Suprapubic skin (tissue), 3 donors: ENCODE results near the gene FUT9.

ENCODE experiments used
- CTCF ChIP-seq, 2 donors: fragments of 200-600 bp in 1 of 2; fragments of 450-650 bp in 1 of 2; sonication (generic) in 1 of 2; IDR thresholded peaks; one replicate each; pipeline ENCODE4 v1.5.1; 2016 to 2019; ENCODE audit warnings: antibody characterized with exemption in 2 of 2, mild to moderate bottlenecking in 1 of 2, moderate library complexity in 1 of 2
- POLR2A ChIP-seq, 2 donors: fragments of 450-650 bp; IDR thresholded peaks; one replicate each; pipeline ENCODE4 v1.6.1; 2017; ENCODE audit warnings: antibody characterized with exemption in 2 of 2, mild to moderate bottlenecking in 2 of 2, moderate library complexity in 2 of 2

DNA sequence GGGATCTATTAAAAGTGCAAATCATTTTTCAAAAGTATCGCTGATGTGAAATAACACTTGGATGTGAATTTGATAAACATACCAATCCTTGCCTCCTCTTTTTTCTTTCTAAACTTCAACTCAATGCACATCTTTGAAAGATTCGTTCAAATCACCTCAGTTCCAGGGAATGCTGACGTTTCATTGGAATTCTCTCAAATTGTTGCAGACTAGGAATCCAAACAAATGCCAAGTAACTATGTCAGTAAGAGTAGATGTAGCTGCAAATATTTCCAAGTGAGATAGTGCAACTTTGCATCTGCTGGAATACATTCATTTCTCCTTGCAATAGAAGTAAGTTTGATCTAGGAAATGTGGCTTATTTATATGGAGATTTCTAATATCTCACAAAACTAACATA, 220.7 kb downstream of the FUT9 start:
- no peak for TF ChIP-seq CTCF (IDR thresholded peaks at IDR 0.05)
- TF ChIP-seq POLR2A (IDR thresholded peaks at IDR 0.05): no peak
